NCI-H345 treated with DMSO at 0.1 percent for 48 hours (cell line): ENCODE data around the gene HMGA1.
"Not testable (repeated sequence)": the region's sequence is repeated elsewhere in the genome, so short reads cannot be mapped to it uniquely, and the experiment has no call there.

Experiments
- DNase-seq: peaks from one replicate; lab custom pipeline; 2025; ENCODE audit not compliant: unreplicated experiment; lab: John Stamatoyannopoulos, UW

The HMGA1 gene

DNA sequence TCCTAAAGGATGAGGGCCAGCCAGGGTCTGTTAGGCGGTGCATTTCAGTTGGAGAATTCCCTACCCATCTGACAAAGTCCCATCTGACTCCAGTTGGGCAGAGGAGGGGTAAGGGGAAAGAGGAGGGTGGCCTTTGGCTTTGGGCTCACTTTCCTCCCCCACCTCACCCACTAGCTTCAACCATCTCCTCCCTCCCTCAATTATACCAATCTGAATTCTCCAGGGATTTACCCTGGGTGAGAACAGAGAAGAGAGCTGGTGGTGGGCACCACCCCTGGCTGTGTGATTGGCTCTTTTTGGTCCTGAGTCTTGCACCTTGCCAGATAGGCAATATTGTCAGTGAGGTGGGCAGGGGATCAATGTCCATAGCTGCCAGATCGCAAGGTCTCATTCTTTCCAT is 3.2 kb downstream of the HMGA1 start:
- no peak for DNase-seq

GRCh38 chr6:34240329-34241248 is 3.9 kb downstream of the HMGA1 start:
- DNase-seq, result no peak

GRCh38 chr6:34241351-34242215 is 4.9 kb downstream of the HMGA1 start:
- DNase-seq, result no peak

- no peak for DNase-seq
Measured at GRCh38 chr6:34242252-34243130, 5.8 kb downstream of the HMGA1 start.

GRCh38 chr6:34243131-34243771 is 6.6 kb downstream of the HMGA1 start:
- DNase-seq, result no peak

DNA sequence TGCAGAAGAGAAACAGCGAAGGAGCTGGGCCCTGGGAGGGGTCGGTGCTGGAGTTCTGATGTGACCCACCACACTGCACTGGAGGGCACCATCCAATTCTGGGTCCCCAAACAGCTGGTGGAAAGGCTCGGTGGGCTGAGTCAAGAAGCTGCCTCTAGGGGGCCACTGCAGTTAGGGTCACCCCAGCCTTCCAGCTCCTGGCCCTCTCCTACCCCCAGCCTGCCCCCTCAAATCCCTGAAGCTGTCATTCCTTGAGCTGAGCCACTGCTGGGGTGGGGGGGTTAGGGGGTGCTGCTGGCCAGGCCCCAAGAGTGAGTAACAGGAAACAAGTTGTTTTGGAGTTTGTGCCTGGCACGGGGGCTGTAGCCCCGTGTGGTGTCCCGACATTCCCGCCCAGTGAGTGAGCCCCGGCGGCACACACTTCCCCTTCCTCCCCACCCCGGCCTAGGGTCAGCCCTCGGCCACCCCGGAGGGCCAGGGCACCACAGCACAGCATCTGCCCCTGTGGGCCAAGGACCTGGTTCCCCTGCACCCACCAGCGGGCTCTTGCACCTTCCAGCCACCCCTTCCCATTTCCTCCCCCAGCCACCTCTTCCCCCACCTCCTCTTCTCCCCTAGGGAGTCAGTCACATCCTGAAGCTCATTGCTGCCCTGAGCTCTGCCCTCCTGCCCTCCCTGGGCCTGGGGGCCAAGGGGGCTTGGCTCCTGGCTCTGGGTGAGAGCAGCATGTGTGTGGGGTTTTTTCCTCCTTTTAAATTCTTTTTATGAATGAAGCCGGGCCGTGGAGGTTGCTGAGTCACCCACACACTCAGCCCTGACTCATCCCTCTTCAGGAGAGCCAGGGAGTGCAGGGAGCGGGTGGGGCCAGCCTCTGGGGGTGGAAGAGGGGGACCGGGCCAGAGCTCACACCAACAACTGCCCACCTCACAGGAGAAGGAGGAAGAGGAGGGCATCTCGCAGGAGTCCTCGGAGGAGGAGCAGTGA is 7.5 kb downstream of the HMGA1 start:
- no peak for DNase-seq

GRCh38 chr6:34245032-34245760 is 8.5 kb downstream of the HMGA1 start:
- not testable (repeated sequence) for DNase-seq

DNA sequence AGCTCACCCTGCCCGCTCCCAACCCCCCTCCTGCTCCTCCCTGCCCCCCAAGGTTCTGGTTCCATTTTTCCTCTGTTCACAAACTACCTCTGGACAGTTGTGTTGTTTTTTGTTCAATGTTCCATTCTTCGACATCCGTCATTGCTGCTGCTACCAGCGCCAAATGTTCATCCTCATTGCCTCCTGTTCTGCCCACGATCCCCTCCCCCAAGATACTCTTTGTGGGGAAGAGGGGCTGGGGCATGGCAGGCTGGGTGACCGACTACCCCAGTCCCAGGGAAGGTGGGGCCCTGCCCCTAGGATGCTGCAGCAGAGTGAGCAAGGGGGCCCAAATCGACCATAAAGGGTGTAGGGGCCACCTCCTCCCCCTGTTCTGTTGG is 9.1 kb downstream of the HMGA1 start:
- not testable (repeated sequence) for DNase-seq

DNA sequence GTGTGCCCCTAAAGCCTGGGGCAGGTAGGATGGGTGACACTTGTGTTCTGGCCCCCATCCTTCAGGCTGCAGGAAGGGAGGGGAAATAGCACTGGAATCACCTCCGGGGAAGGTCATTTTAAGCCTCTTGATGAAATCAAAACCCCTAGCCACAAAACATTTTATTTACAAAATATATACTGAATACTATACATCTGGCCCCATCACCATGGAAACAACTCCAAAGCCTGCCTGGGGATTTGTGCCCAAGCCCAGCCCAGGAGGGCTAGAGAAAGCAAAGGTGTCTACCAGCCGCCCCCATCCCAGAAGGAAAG is 9.5 kb downstream of the HMGA1 start:
- DNase-seq, result no peak

DNA sequence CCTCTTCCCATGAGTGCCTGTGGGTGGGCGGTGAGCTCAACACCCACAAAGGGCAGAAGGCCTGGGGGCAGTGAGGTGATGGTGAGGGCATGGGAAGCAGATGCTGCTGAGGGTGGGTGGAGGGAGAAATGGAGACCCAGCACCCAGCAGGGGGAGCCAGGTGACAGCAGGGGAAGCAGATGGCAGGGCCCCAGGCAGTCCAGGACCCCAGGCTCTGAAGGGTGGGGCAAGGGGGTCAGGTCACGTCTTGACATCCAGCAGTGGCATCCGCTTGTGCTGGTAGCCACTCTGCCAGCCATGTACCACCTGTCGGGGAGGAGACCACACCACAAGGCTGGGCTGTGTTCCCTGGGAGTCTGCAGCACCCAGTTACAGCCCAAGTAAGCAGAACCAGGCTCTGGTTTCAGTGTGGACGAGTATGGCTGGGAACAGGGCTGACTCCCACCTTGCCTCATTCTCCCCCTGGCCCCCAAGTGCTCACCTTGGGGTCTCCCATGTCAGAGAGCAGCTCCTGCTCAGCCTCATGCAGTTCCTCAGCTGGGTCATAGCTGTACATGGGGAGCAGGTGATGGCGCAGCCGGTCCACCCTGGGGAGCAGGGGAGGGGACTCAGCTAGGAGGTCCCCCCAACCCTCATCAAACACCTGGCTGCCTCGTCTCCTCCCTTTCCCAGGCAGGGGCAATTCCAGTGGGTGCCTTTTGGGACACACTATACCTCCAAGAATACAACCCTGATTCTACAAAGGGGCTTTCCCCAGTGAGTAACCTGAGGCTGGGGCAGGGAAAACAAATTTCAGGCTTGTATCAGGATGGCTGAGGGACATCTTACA is 10.1 kb downstream of the HMGA1 start:
- peak; percentile 13 for DNase-seq

DNA sequence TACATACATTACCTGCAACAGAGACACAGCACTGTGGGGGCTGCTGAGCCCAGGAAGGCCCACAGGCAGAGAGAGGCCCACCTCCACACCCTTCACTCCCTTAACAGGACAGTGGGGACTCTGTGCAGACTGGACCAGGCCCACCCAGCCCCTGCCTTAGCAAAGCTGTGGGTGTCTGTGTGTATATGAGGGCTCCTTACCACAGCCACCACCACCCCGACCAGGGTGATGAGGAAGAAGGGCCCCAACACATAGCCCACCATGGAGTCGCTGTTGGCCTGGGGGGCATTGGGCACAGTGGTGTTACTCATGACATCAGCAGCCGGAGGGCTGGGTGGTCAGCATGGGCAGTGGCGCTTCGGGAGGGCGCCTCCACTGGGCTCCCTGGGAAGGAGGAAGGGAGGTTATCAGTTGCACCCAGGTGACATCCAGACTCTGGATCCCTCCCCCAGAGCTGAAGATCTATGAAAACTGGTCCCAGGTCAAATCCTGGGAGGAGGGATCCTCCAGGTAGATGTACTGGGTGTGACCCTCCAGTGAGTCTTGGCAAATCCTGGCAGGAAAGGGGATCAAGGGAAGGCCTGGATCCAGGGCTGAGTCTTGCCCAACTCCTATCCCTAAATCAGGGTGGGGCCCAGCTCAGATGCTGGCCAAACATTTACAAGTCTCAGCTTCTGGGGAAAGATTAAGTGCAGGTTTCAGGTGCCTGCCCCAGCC is 11.0 kb downstream of the HMGA1 start:
- DNase-seq, result no peak

DNA sequence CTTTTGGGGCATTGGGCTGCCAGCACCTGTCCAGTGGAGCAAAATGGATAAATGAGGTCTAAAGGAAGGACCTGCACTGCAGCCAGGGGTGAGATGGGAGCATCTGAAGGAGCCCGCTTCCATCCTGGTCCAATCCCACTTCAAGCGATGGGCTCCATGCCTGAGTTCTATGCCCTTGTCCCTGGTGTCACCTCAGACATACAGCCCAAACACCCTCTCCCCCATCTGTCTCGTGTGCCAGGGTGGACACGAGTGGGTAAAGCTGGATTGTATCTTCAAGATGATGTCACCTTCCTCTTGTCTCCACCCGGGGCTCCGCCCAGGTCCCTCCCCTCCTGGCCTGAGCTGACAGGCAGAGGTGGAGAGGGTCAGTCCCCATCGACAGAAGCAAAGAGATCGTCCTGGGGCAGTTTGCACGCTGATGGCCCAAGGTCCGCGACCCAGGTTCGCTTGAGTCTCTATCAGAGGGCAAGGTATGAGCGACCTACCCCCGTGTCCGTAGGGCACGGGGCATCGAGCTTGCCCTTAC is 11.6 kb downstream of the HMGA1 start:
- no peak for DNase-seq

DNA sequence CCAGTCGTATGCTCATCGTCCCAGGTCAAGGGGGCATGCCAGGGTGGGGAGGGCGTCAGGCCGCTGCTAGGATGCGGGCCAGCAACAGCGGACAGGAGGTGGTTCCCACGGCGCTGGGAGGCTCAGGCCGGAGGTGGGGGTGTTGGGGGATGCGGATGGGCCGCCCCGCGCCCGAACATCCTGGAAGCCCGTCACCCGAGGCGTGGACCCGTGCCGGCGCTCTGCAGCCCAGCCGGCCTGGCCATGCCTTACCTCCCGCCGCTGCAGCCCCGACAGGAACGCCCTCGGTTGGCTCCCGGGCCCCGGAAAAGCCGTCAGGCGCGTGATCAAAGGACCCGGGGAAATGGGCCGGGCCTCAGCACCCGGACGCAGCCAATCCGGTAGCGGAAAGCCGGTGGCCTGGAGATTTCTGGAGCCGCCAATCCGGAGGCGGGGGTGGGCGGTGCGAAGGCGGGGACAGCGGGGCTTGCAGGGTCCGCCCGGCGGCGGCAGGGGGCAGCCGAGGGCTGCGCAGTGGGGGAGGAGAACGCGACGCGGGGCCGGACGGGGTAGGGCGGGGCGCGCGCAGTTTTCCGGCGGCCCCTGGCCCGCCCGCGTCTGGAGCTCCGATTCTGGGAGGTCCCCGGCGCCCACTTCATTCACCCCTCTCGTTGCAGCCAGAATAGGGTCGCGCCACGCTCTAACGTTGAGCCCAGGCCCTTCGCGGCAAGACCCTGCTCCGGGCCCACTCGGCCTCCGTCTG is 12.2 kb downstream of the HMGA1 start, which contains the start of gene SMIM29:
TSS of gene SMIM29 (minus strand) at position 280 of the 742 bp plus-strand sequence. CDS start 1,215 bp downstream, outside the sequence.
- DNase-seq, result peak; percentile 85

DNA sequence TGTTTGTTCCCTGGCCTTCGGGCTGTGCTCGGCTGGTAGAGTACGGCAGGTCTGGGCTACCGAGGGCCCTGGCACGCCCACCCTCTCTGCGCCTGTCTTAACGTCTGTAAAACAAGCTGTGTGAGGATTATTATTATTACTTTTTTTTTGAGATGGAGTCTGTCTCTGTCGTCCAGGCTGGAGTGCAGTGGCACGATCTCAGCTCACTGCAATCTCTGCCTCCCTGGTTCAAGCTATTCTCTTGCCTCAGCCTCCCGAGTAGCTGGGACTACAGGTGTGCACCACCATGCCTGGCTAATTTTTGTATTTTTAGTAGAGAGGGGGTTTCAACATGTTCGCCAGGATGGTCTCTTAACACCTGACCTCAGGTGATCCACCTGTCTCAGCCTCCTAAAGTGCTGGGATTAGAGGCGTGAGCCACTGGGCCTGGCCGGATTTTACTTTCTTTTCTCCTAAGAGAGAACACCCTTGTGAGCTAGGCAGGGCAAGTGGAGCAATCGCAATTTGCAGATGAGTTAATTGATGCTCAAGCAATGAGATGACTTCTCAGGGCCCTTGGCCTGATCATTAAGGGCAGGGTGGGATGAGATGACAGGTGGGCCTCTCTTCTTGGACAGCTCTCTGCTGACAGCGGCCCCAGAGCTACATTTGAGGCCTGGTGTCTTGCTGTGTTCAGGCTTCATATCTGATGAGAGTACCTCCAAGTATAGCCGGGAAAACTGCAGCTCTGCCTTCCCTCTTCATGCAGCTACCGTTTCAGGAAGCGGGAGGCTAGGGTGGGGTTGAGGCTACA is 13.0 kb downstream of the HMGA1 start:
- no peak for DNase-seq

GRCh38 chr6:34252395-34252794 is 15.7 kb downstream of the HMGA1 start:
- DNase-seq, result not testable (repeated sequence)
